Uterus (tissue), 2 donors: ENCODE results near the gene LGALS4.

Experiments used
- CTCF ChIP-seq, 4 experiments: fragments of 200-600 bp in 2 of 4; fragments of 450-650 bp in 2 of 4; sonication (generic) in 2 of 4; IDR thresholded peaks; one replicate each; pipeline ENCODE4 v1.5.1; 2016 to 2019; ENCODE audit warnings: antibody characterized with exemption in 4 of 4, mild to moderate bottlenecking in 2 of 4, moderate library complexity in 1 of 4
- POLR2A ChIP-seq, 2 donors: fragments of 450-650 bp; IDR thresholded peaks; one replicate each; pipeline ENCODE4 v1.6.1; 2016; ENCODE audit warnings: antibody characterized with exemption in 2 of 2, mild to moderate bottlenecking in 1 of 2, moderate library complexity in 1 of 2

GRCh38 chr19:38785187-38785699, 27.5 kb downstream of the LGALS4 start:
- TF ChIP-seq CTCF (IDR thresholded peaks at IDR 0.05) (no peak), POLR2A (IDR thresholded peaks at IDR 0.05) (no peak)
